SH-SY5Y (cell line): ENCODE measurements around the gene SLFN11.

Experiments used
- GATA2 ChIP-seq: IDR thresholded peaks from 2 replicates; pipeline ENCODE4 v1.6.1; 2011; ENCODE audit warnings: mild to moderate bottlenecking, low read depth, low read length
- GATA3 ChIP-seq: IDR thresholded peaks from 2 replicates; pipeline ENCODE4 v1.6.1; 2011; ENCODE audit warnings: low read depth, mild to moderate bottlenecking, low read length, moderate library complexity

GRCh38 chr17:35372846-35373533 lies 431 bp downstream of the SLFN11 start:
- TF ChIP-seq GATA2 (no peak), GATA3 (no peak)
